Activated CD8-positive, alpha-beta memory T cell treated with anti-CD3 and anti-CD28 coated beads for 4 hours (primary cell): Measurements from ENCODE around the gene CTDSPL.
"Not testable (repeated sequence)": the region's sequence is repeated elsewhere in the genome, so short reads cannot be mapped to it uniquely, and the experiment has no call there.

Experiments used
- DNase-seq, 2 donors: peaks; one replicate each; pipeline ENCODE4 v3.0.0-alpha.2; 2020; ENCODE audit warnings: low read depth in 2 of 2

The CTDSPL gene

DNA sequence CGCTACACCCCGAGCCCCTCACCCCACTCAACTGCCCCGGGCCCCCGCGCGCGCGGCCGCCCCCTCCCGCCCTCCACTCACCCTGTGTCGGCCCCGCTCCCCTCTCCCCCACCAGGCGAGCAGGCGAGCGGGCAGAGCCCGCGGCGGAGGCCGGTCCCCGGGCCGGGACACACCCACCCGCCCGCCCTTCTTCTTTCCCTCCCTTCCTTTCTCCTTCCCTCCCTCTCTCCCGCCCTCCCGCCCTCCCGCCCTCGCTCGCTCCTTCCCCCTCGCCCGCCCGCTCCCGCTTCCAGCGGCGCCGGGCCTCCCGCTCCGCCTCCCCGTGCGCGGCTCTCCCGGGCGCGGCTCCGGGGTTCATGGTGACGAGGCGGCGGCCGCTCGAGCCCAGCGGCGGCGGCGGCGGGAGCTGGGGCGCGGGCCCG is at the start of gene CTDSPL:
Gene CTDSPL, plus strand, starts transcription at position 261 of the 422 bp plus-strand sequence. CDS start 320 bp downstream, outside the sequence.
- no peak for DNase-seq

DNA sequence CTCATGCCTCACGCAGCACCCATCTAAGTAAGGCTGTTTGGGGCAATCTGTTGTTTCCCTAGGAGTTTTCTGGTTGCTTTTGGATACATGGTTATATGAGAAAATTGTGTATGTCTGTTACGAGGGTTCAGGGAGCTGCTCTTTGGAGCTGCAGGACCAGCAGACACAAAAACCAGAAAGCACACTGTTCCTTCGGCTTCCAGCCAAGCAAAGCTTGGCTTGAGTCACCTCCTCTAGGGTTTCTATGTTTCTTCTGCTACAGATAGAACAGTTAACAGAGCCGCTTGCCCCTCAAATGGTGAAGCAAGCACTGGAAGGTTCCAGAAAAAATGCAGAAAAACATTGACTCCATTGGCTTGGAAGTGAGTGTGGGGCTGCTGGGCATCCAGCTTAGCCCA is 49.2 kb upstream of the CTDSPL start:
- DNase-seq = no peak

GRCh38 chr3:37813403-37813802 is 48.3 kb upstream of the CTDSPL start:
- DNase-seq = no peak

GRCh38 chr3:37814547-37814946 is 47.1 kb upstream of the CTDSPL start:
- DNase-seq = no peak

DNA sequence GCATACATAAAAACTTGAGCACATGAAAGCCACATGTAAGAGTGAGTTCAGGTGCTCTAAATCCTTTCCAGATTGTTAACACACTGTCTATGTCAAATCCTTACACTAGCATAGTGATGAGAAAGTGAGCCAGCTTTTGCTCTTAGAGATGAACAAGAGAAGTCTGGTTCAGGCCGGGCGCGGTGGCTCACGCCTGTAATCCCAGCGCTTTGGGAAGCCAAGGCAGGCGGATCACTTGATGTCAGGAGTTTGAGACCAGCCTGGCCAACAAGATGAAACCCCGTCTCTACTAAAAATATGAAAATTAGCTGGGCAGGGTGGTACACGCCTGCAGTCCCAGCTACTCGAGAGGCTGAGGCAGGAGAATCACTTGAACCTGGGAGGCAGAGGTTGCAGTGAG is 46.5 kb upstream of the CTDSPL start:
- DNase-seq = not testable (repeated sequence)

DNA sequence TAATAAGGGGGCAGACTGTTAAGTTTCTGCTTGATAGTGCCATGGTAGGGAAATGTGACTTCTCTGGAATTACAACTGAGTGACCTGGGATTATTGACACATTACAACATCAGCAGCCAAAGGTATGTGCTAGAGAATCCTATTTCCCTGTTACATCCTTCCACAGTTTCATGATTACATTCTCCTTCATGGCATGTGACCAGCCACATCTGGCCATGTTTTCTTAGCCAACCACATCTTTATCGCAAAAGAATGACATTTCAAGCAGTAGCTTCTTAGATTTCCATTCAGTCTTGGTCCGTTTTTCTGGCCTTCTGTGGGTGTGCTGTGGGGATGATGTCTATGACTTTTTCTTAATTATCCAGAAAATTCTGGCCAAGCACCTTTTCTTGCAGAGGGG is 45.4 kb upstream of the CTDSPL start:
- no peak for DNase-seq

DNA sequence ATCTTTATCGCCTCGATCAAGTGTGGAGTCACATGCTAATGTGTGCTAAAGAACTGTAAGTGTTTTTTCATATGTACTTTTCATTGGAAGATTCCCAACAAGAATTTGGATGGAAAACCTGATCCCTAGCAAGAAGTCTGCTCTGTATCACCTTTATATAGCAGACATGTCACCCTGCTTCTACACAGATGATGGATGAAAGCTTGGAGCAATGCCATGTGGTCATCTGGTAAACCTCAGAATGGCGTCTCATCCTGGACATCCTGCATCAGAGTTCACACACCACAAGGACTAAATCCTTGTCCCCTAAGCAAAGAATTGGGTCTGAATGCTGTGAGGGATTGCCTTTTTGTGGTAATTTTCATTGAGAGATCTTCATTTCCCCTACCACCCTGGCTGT is 42.1 kb upstream of the CTDSPL start:
- no peak for DNase-seq

- no peak for DNase-seq
Observed at GRCh38 chr3:37820286-37820685, 41.4 kb upstream of the CTDSPL start.

DNA sequence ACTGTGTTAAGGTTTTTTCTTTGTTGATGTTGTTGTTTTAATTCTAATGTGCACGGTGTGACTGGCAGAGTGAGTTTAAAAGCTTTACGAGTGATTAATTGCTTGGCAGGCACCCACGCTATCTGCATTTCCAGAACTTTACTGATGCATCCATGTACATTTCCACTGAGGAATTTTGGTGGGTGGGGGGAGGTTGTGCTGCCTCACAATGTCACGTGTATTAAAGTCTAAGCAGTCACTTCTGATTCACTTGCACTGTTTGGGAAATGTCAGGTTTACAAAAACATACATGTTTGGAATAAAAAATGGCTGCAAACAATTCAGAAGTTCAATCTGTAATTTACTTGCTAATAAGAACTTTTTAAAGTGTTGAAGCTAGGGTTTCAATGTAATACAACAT is 38.5 kb upstream of the CTDSPL start:
- DNase-seq = no peak

DNA sequence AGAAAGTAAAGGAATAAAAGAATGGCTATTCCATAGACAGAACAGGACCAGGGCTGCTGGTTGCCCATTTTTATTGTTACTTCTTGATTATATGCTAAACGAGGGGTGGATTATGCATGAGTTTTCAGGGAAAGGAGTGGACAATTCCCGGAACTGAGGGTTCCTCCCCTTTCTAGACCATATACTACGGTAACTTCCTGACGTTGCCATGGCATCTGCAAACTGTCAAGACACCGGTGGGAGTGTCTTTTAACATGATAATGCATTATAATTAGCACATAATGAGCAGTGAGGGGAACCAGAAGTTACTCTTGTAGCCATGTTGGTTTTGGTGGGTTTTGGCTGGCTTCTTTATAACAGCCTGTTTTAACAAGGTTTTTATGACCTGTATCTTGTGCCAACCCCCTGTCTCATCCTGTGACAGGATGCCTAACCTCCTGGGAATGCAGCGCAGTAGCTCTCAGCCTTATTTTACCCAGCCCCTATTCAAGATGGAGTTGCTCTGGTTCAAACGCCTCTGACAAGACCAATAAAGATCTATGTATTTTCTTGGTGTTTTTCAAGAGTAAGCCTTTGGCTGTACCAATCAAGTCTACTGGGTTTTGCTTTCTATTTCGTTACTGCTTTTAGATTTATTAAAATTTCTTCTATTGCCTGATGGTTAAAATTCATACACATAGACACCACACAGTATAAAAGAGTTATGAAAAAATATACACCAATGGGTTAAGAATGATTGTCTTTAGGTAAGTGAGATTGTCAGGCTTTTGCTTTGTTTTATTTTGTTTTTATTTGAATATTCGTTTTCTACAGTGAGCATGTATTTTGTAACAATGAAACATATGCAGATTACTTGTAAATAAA is 37.4 kb upstream of the CTDSPL start:
- DNase-seq = no peak

- DNase-seq = no peak
Observed at GRCh38 chr3:37824954-37825328, 36.7 kb upstream of the CTDSPL start.

DNA sequence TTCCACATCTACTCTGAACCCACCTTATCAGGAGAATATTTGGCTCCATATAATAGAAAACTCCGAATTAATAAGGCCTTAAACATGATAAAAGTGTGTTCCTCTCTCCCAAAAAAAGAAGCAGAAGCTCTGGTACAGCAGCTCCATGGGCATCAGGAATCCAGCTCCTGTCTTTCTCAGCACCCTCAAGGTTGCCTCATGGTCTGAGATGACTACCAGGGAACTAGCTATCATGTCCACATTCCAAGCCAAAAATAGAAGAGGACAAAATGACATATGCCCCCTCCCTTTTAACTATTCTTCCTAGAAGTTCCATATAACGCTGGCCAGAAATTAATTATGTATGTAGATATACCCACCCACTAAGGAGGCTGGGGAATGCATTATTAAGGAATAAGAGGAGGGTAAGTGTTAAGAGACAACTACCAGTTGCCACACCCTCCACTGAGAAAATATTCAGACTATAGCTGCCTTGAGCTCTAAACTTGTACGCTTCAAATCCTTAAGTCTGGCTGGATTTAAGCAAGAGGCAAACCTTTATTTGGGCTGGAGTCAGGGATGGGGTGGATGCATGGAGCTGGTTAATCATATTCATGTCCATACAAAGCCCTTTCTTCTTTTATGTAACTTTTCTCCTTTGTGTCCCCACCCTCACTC is 35.8 kb upstream of the CTDSPL start:
- no peak for DNase-seq

GRCh38 chr3:37826502-37826901 is 35.2 kb upstream of the CTDSPL start:
- DNase-seq = no peak

GRCh38 chr3:37826933-37827332 is 34.7 kb upstream of the CTDSPL start:
- DNase-seq = no peak

DNA sequence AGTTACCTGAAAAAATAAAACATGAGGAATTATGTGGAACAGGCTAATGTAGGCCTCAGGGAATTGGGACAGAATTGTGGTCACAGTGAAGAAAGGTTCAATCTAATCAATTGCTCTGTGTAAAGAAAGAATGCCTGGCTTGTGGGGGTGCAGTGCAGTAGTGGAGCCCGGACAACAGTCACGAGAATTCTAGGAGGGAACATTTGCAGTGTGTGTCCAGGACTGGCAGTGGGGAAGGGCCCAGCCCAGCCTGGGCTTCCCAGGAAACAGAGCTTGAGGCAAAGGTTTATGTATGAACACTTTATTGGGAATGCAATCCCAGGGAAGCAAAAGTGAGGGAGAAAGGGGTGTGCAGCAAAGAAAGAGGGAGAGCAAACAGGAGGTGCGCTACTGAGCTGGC is 29.2 kb upstream of the CTDSPL start:
- DNase-seq = no peak

DNA sequence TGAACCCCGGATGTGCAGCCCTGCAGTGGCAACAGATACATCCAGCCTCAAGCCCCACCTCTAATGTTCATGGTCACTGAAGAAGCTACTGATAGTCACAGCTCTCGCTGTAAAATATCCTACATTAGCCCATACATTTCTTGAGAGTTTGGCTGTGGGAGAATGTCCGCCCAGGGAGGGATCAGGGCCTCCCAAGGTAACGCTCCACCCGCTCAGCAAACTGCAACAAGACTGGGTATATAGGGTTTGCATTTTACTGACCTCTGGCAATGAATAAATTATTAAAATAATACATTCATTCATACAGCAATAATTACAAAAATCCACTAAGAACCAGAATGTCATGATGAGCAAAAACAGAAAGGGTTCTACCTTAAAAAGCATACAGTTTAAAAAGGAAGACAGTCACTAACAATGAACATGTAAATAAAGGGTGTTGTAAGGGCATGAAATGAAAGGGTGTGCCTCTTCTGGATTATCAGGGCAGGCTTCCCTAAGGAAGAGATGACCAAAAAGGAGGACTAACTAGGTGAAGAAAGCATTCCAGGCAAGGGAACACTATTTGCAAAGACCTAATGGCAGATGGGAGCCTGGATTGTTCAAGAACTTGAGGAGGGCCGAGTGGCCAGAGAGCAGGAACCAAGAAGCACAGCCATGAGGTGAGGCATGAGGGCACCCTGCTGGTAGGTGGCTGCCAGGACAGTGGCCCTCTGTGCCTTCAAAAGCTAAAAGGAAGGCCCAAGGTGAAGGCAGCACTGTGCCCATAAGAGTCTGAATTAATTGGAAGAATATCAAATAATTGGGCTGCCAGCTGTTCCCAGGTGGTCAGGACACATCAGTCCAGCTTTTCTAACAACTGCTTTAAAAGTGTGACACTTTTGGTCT is 28.1 kb upstream of the CTDSPL start:
- DNase-seq = no peak

- DNase-seq = no peak
Observed at GRCh38 chr3:37836589-37836988, 25.1 kb upstream of the CTDSPL start.

- no peak for DNase-seq
Observed at GRCh38 chr3:37847689-37848088, 14.0 kb upstream of the CTDSPL start.

- DNase-seq = no peak
Observed at GRCh38 chr3:37849146-37849923, 12.3 kb upstream of the CTDSPL start.

DNA sequence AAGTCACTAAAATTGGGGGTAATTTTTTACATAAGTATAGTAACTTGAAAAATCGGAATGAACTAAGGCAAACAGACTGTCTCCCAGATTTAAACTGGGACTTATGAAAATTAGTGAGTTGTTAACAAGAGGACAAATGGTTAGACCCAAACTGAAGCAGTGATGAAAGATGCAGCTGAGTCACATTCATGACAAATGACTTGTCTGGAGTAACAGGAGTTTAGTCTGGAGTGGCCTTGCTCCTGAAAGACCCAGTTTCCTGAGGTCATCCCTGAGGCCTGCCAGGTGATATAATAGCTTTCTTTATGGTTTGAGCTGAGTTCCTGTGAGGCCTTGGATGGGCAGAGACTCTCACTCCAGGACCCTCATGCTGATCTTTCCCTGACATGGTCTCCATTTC is 9.6 kb upstream of the CTDSPL start:
- no peak for DNase-seq

- no peak for DNase-seq
Observed at GRCh38 chr3:37852771-37853170, 8.9 kb upstream of the CTDSPL start.
